Heart left ventricle (tissue), 16 donors: ENCODE results near the gene TOGARAM2. TPM values are rescaled to one million over a fixed set of nuclear protein-coding genes. Genes with fewer than 3 reads are reported as not detected.
A peak's percentile ranks its signal among the peaks of the same experiment; 100 is the strongest.
"Not testable (repeated sequence)": the region's sequence is repeated elsewhere in the genome, so short reads cannot be mapped to it uniquely, and the experiment has no call there.

Source experiments
- ATAC-seq, 4 donors: fragments of 200-7000 bp; cut with Tn5 transposase; one replicate each; pipeline ENCODE4 v1.9.1; 2020 to 2022; ENCODE audit warnings: moderate library complexity in 4 of 4, mild to moderate bottlenecking in 3 of 4, moderate number of reproducible peaks in 1 of 4
- DNase-seq, 5 donors: peaks; one replicate each; pipeline ENCODE4 v3.0.0-alpha.2; 2020
- H3K27ac ChIP-seq, 12 donors: fragments of 200-600 bp; sonication (generic) in 4 of 12; one replicate each; pipeline versions ENCODE4 v1.5.0 to v1.8.0; 2016 to 2022; ENCODE audit warnings: mild to moderate bottlenecking in 2 of 12
- H3K27me3 ChIP-seq, 9 donors: fragments of 200-600 bp; sonication (generic) in 2 of 9; one replicate each; pipeline versions ENCODE4 v1.5.1 to v1.8.0; 2016 to 2022; ENCODE audit warnings: mild to moderate bottlenecking in 3 of 9
- H3K36me3 ChIP-seq, 9 donors: fragments of 200-600 bp; sonication (generic) in 2 of 9; one replicate each; pipeline versions ENCODE4 v1.5.0 to v1.8.0; 2018 to 2022; ENCODE audit warnings: mild to moderate bottlenecking in 2 of 9
- H3K4me1 ChIP-seq, 12 donors: fragments of 200-600 bp; sonication (generic) in 4 of 12; one replicate each; pipeline versions ENCODE4 v1.5.0 to v1.8.0; 2016 to 2022; ENCODE audit warnings: mild to moderate bottlenecking in 3 of 12
- H3K4me3 ChIP-seq, 12 donors: fragments of 200-600 bp; sonication (generic) in 4 of 12; one replicate each; pipeline versions ENCODE4 v1.5.0 to v1.8.0; 2017 to 2022; ENCODE audit warnings: mild to moderate bottlenecking in 9 of 12, moderate library complexity in 4 of 12
- H3K9me3 ChIP-seq, 12 donors: fragments of 200-600 bp; sonication (generic) in 4 of 12; one replicate each; pipeline versions ENCODE4 v1.5.0 to v1.8.0; 2016 to 2022; ENCODE audit warnings: mild to moderate bottlenecking in 1 of 12
- CTCF ChIP-seq, 12 donors: fragments of 200-600 bp; sonication (generic) in 4 of 12; IDR thresholded peaks; one replicate each; pipeline versions ENCODE4 v1.5.0 to v1.8.0; 2018 to 2022; ENCODE audit warnings: antibody characterized with exemption in 12 of 12, mild to moderate bottlenecking in 5 of 12
- POLR2A ChIP-seq, 2 donors: fragments of 450-650 bp; IDR thresholded peaks; one replicate each; pipeline ENCODE4 v1.6.1; 2017; ENCODE audit warnings: antibody characterized with exemption in 2 of 2, mild to moderate bottlenecking in 2 of 2, moderate library complexity in 2 of 2
- WGBS, 4 donors: extraction: QIAGEN DNeasy Blood & Tissue Kit in 2 of 4; methylation state at CpG; one replicate each; pipeline versions ENCODE4 v1.1.5 to v1.1.7; 2013 to 2018; 5-methylcytosine and 5-hydroxymethylcytosine counted together
- intact Hi-C, 10 donors: fragments of 100-400 bp; cut with DNase I; formaldehyde crosslinking; loops; one replicate each; pipeline versions ENCODE4 v1.11.1 to v1.14.2; 2022
- polyA plus RNA-seq, 2 donors: library from polyadenylated mRNA; stranded (reverse); fragments of 200-250 nt; gene quantifications; one replicate each; pipeline ENCODE4 v1.2.3, GENCODE V29; 2013
- total RNA-seq, 9 donors: library from RNA; depleted of rRNA in 2 of 9; stranded (reverse); fragments of >200 nt in 2 of 9; fragmentation: NEBNext Ultra II Directional in 3 of 9; extraction: Animal tissue kit (Norgen Biotek cat#: 25700) in 3 of 9; gene quantifications; one replicate each; pipeline versions ENCODE4 v1.1.0 to v1.2.4, GENCODE V29; 2016 to 2023
- donor health status: ischemic (EF 13 %, LVEDD 7.1; RV severe dilation, severe dysfunction).
- donor health status: healthy with polysubstance abuse.
- donor health status: DM: no; HTN: yes; CAD: no.
- donor health status: DM: no; HTN: no; CAD: no.
- donor health status: ischemic (EF 25% LVEDD 6.9; RV normal size, moderate dysfunction).
- donor health status: ischemic (EF 25% LVEDD 5.7; RV mildly dilated, moderate dysfunction).
- donor health status: healthy.
- donor health status: DM: yes; HTN: yes; CAD: no.
- donor health status: ischemic (EF 35%, LVEDD 5.7; RV mildly dilated, moderate dysfunction).
- donor health status: nonischemic (EF 11% LVEDD 7.7; RV severe dilation, severe dysfunction).
- donor health status: DM: yes; HTN: yes; CAD: no.
- donor health status: PGD.
- donor health status: ischemic (EF 29% LVEDD 5.4; RV normal size, mild dysfunction).
- donor health status: nonischemic (EF 23%, LVEDD 6.1; RV moderate dilation, normal function).

Gene TOGARAM2
- total and polyA plus RNA-seq, 11 donors: 0.24 to 23.9 (median 6.2) TPM

GRCh38 chr2:28976584-28976983, 4.5 kb upstream of the TOGARAM2 start:
- TF ChIP-seq POLR2A (IDR thresholded peaks at IDR 0.05): no peak
- TF ChIP-seq CTCF (IDR thresholded peaks at IDR 0.05): no peak
- H3K9me3 ChIP-seq: peaks cover 0 to 10% (median 0%) of the 10 kb centered on the region in 12 donors
- ATAC-seq (peak; percentile 61 to 85 (median 80)), DNase-seq (peak in 3 of 5 donors; percentile 42 to 78 (median 73))
- peaks cover 0 to 29% (median 5%) of the 10 kb centered on the region in 12 donors for H3K4me1 ChIP-seq
- no peak overlapping the region for H3K4me3 ChIP-seq
- H3K27me3 ChIP-seq: no peaks in the 10 kb centered on the region
- peak overlapping the region in 8 of 12 donors; percentile 10 to 72 (median 42) for H3K27ac ChIP-seq
- H3K36me3 ChIP-seq: no peaks in the 10 kb centered on the region
- intact Hi-C loops: loop anchor here in 2 of 10 donors (5.0 kb wide), 1 partner anchor 36 kb away; no protein-coding TSS in a partner anchor
- 43 to 51% (median 50%) methylated on average over 3 of the region's 3 CpGs for WGBS, 4 donors

- Histone ChIP-seq H3K4me3 (no peak overlapping the region), H3K4me1 (peaks cover 0 to 35% (median 7%) of the 10 kb centered on the region in 12 donors), H3K27me3 (no peaks in the 10 kb centered on the region), H3K36me3 (no peaks in the 10 kb centered on the region), H3K27ac (peak overlapping the region in 7 of 12 donors; percentile 10 to 72 (median 59)), H3K9me3 (peaks cover 0 to 10% (median 0%) of the 10 kb centered on the region in 12 donors)
- 73 to 90% (median 88%) methylated on average over 9 to 10 of the region's 10 CpGs for WGBS, 4 donors
- intact Hi-C loops: loop anchor here in 2 of 10 donors (5.0 kb wide), 1 partner anchor 35 kb away; no protein-coding TSS in a partner anchor
- TF ChIP-seq POLR2A (IDR thresholded peaks at IDR 0.05) (no peak), CTCF (IDR thresholded peaks at IDR 0.05) (no peak)
- ATAC-seq (no peak), DNase-seq (no peak)
These were observed 3.8 kb upstream of the TOGARAM2 start for GRCh38 chr2:28977176-28977875.

DNA sequence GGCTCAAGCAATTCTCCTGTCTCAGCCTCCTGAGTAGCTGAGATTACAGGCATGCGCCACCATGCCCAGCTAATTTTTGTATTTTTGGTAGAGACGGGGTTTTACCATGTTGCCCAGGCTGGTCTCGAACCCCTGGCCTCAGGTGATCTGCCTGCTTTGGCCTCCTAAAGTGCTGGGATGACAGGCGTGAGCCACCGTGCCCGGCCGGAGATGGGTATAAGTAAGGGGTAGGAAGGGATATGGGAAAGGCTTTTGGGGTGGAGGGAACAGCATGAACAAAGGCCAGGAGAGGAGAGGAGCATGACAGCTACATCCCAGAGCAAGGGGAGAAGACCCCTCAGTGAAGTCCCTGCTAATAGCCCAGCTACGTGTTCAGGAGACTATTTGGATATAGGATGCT, 3.1 kb upstream of the TOGARAM2 start:
- Histone ChIP-seq H3K4me1 (peaks cover 0 to 39% (median 7%) of the 10 kb centered on the region in 12 donors), H3K9me3 (peaks cover 0 to 10% (median 0%) of the 10 kb centered on the region in 12 donors)
- H3K27ac ChIP-seq, DNase-seq, H3K27me3 ChIP-seq, H3K4me3 ChIP-seq, H3K36me3 ChIP-seq, ATAC-seq: not testable (repeated sequence)
- intact Hi-C loops: loop anchor here in 2 of 10 donors (5.0 kb wide), 1 partner anchor 34 kb away; no protein-coding TSS in a partner anchor
- WGBS, 4 donors: 87 to 94% (median 92%) methylated on average over 8 of the region's 8 CpGs

DNA sequence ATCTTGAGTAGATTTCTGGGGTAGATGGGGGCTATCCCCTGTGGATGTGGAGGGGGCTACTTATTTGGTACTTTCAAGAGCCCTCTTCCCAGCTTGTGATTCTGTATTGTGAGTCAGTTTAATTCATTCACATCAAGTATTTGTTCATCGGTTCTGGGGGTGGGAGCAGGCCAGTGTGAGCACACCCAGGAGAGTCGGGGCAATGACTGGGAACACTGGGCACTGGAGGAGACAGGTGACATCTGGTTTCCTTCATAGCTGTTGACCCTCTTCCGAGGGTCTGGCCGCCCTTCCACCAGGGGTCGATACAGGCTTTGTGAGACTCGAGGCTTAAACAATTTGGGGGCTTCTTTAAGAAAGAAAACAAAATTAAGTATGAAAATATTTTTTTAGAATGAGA, 2.5 kb upstream of the TOGARAM2 start:
- Histone ChIP-seq H3K4me3 (no peak overlapping the region), H3K4me1 (peaks cover 0 to 39% (median 7%) of the 10 kb centered on the region in 12 donors), H3K36me3 (no peaks in the 10 kb centered on the region), H3K9me3 (peaks cover 0 to 10% (median 0%) of the 10 kb centered on the region in 12 donors), H3K27ac (no peak overlapping the region), H3K27me3 (no peaks in the 10 kb centered on the region)
- DNase-seq (no peak), ATAC-seq (no peak)
- no peak for TF ChIP-seq POLR2A (IDR thresholded peaks at IDR 0.05)
- no peak for TF ChIP-seq CTCF (IDR thresholded peaks at IDR 0.05)
- intact Hi-C loops: loop anchor here in 2 of 10 donors (5.0 kb wide), 1 partner anchor 34 kb away; no protein-coding TSS in a partner anchor
- WGBS, 4 donors: 63 to 74% (median 69%) methylated on average over 6 of the region's 6 CpGs
